OCI-LY7 (cell line): ENCODE data around the gene NR2F6.

Source experiments
- CTCF ChIP-seq: fragments of 200-600 bp; sonication (generic); conservative IDR thresholded peaks from 2 replicates; pipeline ENCODE4 v1.5.1; 2014; ENCODE audit warnings: mild to moderate bottlenecking, antibody characterized with exemption, low read length, moderate library complexity, mixed read lengths
- EZH2phosphoT487 ChIP-seq: fragments of 200-600 bp; sonication (generic); IDR thresholded peaks from 2 replicates; pipeline ENCODE4 v1.6.1; 2018; ENCODE audit warnings: low read depth, borderline replicate concordance, mild to moderate bottlenecking, mixed run types, antibody characterized with exemption, low read length, moderate library complexity, mixed read lengths

- TF ChIP-seq CTCF, result no peak
- no peak for TF ChIP-seq EZH2phosphoT487
These were observed 17.8 kb downstream of the NR2F6 start for GRCh38 chr19:17227798-17228367.
